CD4-positive, alpha-beta T cell treated with Interleukin-17A for 1 hour (primary cell): ENCODE results near the gene JUND.

Experiments
- DNase-seq: peaks from one replicate; pipeline ENCODE4 v3.0.0-alpha.2; 2020

The JUND gene

GRCh38 chr19:18266771-18267686 lies 14.4 kb downstream of the JUND start:
- no peak for DNase-seq

DNA sequence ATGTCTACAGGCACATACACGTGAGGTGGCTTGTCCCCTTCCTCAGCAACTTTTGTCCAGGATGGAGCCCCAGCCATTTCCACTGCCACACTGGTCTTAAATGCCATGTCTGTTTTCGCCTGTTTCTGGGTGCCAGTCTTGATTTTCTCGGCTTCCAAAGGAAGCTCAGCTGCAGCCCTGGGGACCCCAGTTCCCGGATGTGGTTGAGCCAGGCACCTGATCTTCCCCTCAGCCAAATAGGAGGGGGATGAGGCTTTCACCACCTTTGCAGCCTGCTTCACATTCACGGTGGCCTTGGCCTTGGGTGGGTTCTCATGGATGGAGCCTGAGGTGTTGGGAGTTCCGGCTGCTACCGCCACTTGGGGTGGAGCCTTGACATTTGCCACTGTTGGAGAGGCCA lies 15.8 kb downstream of the JUND start:
- no peak for DNase-seq

DNA sequence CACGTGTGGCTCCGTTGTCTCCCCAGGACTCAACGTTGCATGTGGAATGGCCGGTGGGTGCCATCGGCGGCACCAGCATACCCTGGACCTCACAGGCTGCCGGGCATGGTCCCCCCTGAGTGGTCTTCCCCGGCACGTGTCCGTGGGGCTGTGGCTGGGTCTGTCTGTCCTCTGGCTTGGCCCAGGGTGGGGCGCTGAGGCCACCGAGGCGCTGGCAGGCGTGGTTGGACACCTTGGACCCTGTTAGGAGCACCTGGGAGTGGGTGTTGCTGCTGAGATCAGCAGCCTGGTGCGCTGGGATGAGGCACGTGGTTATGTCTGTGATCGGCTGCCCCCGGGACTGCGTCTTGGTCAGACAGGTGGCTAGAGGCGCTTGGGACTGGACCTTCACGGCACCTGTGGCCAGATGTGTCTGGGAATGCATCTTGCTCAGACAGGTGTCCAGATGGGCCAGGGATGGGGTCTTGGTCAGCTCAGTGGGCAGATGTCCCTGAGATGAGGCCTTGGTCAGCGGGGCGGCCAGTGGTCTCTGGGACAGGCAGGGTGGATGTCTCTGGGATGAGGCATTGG lies 16.4 kb downstream of the JUND start:
- no peak for DNase-seq

DNA sequence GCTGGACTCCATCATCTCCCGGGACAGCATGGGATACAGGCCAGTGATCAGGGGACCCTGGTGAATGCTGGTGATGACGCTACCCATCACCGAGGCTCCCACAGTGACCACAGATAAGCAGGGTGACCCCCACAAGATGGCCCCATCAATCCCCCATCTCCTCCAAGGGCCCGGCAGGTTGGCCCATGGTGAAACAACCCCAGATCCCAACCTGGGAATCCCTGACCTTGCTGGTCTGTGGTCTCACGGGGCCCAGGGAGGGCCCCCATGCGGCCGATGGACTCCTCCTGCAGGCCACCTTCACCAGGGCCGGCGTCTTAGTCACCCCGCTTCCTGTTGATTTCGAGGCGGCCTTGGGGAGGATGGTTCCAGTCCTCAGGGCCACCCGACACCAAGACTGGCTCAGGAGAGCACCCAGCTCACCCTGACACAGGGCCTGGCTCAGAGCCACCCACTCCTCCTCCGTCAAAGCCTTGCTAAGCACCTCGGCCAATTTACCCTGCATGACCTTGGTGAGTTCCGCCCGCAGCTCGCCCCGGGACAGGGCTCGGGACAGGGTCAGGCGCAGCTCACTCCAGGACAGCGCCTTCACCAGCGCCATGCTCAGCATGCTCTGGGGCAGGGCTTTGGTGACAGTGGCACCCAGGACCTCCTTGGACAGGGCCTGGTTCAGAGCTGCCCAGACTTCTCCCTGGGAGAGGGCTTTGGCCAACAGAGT lies 17.1 kb downstream of the JUND start:
- DNase-seq, result no peak

DNA sequence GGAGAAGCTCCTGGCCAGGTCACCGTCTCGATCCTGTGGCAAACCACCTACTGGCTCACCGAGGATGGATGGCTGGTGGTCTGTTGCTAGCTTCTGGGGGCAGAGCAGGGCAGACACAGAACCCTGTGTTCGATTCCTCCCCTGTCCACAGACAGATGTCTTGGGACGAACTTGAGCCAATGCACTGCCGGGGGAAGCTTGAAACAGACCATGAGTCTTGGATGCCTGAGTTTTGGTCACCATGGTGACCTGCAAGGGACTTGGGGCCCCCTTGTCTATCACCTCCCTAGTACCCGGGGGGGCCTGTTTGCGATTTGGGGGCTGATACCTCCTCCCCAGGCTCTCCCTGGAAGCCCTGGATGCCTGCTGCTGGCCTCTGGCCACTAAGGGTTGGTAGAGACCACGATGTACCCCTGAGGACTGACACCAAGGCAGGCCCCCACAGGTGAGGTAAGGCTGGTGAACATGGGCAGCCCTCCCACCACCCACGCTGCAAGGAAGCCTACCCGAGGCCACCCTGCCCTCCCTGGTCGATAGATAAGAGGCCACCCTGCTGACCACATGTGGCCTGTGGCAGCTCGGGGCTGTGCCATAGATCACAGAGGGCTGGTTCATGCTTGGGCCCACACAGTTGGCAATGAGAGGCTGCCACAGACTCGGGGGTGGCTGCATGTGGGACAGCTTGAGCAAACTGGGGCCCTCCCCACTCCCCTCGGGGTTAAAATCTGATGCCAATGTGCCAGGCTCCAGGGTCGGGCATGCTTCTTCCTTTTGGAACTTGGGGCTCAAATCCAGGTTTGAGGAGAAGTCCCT lies 17.9 kb downstream of the JUND start:
- DNase-seq, result no peak

DNA sequence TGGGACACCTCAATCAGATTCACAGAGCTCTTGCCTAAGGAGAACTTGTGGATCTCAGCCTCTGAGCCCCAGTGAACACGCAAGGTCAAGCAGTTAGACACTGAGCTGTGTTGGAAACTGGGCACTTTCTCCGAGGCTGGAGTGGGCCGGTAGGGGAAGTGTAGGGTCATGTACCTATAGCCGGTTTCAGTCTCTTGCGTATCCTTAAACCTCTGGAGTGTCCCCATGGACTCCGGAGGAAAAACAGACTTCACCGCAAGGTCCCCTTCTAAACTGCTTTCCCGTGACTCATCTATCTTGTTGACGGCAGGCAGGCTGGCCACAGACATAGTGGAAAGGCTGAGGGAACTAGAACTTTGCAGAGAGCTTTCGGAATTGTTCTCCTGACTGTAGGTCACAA lies 18.5 kb downstream of the JUND start:
- no peak for DNase-seq

DNA sequence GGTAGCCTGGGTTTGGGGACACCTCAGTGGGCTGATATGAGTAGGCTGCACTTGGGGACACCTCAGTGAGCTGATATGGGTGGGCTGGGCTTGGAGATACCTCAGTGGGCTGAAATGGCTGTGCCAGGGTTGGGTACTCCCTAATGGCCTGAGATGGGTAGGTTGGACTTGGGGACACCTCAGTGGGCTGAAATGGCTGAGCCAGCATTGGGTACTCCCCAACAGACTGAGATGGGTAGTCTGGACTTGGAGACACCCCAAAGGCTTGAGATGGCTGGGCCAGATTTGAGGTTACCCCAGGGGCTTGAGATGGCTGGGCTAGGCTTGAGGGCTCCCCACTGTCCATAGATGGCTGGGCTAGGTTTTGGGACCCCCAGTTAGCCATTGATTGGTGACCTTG lies 19.3 kb downstream of the JUND start:
- no peak for DNase-seq

DNA sequence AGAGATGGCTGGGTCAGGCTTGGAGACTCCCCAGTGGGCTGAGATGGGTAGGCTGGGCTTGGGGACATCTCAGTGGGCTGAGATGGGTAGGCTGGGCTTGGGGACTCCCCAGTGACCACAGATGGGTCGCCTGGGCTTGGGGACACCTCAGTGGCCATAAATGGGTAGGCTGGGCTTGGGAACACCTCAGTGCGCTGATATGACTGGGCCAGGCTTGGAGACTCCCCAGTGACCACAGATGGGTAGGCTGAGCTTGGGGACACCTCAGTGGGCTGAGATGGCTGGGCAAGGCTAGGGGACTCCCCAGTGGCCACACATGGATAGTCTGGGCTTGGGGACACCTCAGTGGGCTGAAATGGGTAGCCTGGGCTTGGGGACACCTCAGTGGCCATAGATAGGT lies 19.9 kb downstream of the JUND start:
- no peak for DNase-seq

DNA sequence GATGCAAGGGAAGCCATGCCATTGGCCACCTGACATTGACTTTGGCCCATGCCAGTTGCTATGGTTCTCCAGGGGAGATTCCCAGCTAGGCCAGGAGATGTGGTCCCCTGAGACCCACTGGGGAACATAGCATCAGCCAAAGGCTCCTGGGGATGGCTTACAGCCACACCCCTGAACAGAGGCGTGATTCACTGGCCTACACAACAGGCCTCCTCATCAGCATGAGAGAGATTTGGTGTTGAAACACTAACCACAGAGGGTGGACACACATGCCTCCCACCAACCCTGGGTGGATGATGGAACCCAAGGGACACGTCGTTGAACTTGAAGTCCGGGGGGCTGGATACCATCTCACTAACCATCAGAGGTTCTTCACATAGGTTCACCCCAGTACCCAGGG lies 21.5 kb downstream of the JUND start:
- DNase-seq, result no peak

DNA sequence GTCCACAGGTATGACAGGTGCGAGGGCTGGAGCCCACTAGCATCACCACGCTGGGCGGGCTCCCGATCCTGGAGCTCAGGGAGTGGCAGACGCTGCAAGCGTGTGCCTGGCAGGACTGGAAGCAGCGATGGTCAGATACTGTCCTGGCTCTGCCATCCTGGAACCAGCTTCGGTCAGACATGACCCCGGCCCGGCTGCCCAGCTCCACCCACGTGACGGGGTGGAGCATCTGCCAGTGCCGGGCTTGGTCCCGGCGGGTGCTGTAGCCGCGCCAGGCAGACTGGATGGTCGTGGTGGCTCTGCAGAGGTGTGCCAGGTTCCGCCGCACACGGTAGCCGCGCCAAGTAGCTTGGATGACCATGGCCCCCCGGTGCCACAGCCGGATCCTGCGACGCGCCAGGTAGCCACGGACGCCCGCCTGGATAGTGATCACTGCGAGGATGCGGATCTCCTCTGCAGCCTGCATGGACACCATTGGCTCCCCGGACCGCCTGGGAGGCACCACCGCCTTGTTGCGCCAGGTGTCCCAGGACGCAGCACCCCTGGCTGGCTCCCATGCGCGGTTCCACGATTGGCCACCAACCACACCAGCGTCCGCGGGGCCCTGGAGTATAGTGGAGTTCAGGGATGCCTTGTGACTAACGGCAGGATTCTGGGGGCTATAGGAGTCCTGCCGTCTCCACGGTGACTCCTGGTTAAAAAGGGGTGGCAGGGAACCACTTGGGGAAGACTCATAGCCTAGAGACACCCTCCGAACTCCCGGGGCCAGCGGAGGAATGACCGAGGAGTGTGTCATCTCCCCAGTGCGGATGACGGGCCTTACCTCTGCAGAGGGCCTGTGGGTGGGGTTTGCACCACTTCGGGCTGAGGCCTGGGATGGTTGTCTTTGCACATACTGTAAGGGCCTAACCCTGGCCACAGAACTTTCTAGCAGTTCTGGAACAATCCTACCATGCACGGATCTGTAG lies 23.6 kb downstream of the JUND start:
- DNase-seq, result no peak

GRCh38 chr19:18254546-18255503 lies 26.6 kb downstream of the JUND start:
- DNase-seq, result no peak

- DNase-seq, result no peak
These were observed 27.7 kb downstream of the JUND start for GRCh38 chr19:18253716-18254115.

- no peak for DNase-seq
These were observed 28.3 kb downstream of the JUND start for GRCh38 chr19:18253130-18253529.

GRCh38 chr19:18252370-18252717 lies 29.1 kb downstream of the JUND start:
- no peak for DNase-seq

GRCh38 chr19:18251587-18252369 lies 29.6 kb downstream of the JUND start:
- DNase-seq, result peak; percentile 86

DNA sequence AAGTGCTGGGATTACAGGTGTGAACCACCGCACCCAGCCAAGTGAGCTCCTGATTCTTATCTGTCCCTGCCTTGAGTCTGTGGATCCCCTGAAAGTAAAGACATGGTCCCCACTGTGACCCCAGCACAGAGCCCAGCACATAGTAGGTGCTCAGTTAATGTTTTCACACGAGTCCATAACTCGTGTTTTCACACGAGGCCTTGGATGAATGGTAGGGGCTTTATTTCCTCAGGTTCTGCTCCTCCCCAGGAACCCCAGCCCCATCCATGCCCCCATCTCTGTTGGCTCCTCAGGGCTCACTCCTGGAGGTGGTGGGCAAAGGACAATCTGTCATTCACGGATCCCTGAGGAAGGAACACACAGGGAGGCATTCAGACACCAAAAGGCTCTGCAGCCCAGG lies 31.6 kb downstream of the JUND start:
- DNase-seq, result no peak

- DNase-seq, result no peak
These were observed 36.1 kb downstream of the JUND start for GRCh38 chr19:18245297-18245696.

DNA sequence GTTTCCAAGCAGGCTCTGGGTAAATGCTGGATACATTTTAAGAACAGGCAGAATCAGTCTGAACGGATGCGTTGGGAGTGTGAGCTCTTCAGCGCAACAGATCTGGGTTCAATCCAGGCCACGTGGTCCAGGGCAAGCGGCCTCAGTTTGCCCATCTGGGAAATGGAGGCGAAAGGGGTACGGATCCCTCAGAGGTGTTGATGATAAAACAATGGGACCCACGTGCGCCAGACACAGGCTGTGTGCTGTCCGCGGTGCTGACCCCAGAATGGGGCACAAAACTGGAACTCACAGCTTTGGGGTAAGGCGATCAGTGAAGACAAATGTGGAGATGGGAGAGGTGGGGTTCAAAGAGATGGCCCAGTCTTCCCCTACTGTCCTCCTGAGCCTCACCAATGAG lies 42.1 kb downstream of the JUND start:
- no peak for DNase-seq

DNA sequence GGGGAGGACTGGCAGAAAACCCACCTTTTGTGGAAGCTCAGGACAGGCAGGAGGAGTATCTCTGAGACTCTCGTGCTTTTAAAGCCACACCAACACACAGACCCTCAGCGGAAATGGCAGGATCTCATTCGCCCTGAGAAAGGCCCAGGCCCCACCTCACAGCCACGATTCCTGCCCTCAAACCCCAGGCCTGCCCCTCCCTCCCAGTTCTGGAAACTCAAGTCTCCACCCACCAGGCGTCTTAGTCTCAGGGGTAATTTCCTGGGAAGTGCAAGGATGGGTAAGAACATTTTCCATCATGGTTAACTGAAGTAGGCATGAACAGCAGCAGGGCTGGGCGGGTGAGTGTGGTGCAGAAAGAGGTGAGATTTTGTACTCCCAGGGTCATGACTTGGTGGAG lies 47.2 kb downstream of the JUND start:
- no peak for DNase-seq
